SW 1271 (cell line): ENCODE measurements around the gene ARHGAP10.

ENCODE experiments used
- DNase-seq, 2 experiments: peaks; one replicate each; lab custom pipeline; 2025; lab: John Stamatoyannopoulos, UW

The ARHGAP10 gene

GRCh38 chr4:148095346-148095923, 363.5 kb downstream of the ARHGAP10 start:
- no peak for DNase-seq

GRCh38 chr4:148097801-148098200, 365.9 kb downstream of the ARHGAP10 start:
- no peak for DNase-seq

- DNase-seq = no peak
These were observed 369.3 kb downstream of the ARHGAP10 start for GRCh38 chr4:148101235-148101634.

GRCh38 chr4:148101790-148102189, 369.9 kb downstream of the ARHGAP10 start:
- no peak for DNase-seq

GRCh38 chr4:148103597-148104355, 371.9 kb downstream of the ARHGAP10 start:
- no peak for DNase-seq

GRCh38 chr4:148108766-148109165, 376.9 kb downstream of the ARHGAP10 start:
- DNase-seq = no peak

GRCh38 chr4:148109216-148109615, 377.3 kb downstream of the ARHGAP10 start:
- DNase-seq = no peak

GRCh38 chr4:148110169-148110568, 378.3 kb downstream of the ARHGAP10 start:
- DNase-seq = no peak

GRCh38 chr4:148112231-148112982, 380.5 kb downstream of the ARHGAP10 start:
- no peak for DNase-seq

GRCh38 chr4:148114436-148114835, 382.5 kb downstream of the ARHGAP10 start:
- no peak for DNase-seq

GRCh38 chr4:148116264-148116663, 384.4 kb downstream of the ARHGAP10 start:
- no peak for DNase-seq

GRCh38 chr4:148116969-148117368, 385.1 kb downstream of the ARHGAP10 start:
- DNase-seq = no peak

GRCh38 chr4:148118179-148118578, 386.3 kb downstream of the ARHGAP10 start:
- no peak for DNase-seq

- DNase-seq = no peak
These were observed 386.7 kb downstream of the ARHGAP10 start for GRCh38 chr4:148118633-148119032.

- no peak for DNase-seq
These were observed 388.3 kb downstream of the ARHGAP10 start for GRCh38 chr4:148120216-148120615.
